D721Med (cell line): ENCODE results near the gene ZNF740.

Experiments used
- DNase-seq: peaks from one replicate; pipeline ENCODE4 v3.0.0; 2011; ENCODE audit warnings: low spot score; ENCODE audit not compliant: insufficient read length
- FAIRE-seq: peaks from 2 replicates; lab custom pipeline; 2011; peaks lifted over from hg19 to GRCh38; lab: Jason Lieb, UNC
- TF ChIP-seq, protein P1 (sequence below): IDR thresholded peaks from 2 replicates; pipeline ENCODE4 v1.5.1; 2012; ENCODE audit warnings: mild to moderate bottlenecking, control low read depth; ENCODE audit not compliant: insufficient read depth; ENCODE audit errors: missing control alignments

Gene ZNF740

GRCh38 chr12:53195516-53196420 is 15.2 kb downstream of the ZNF740 start:
- FAIRE-seq (no peak), DNase-seq (no peak)
- TF ChIP-seq, protein P1, sequence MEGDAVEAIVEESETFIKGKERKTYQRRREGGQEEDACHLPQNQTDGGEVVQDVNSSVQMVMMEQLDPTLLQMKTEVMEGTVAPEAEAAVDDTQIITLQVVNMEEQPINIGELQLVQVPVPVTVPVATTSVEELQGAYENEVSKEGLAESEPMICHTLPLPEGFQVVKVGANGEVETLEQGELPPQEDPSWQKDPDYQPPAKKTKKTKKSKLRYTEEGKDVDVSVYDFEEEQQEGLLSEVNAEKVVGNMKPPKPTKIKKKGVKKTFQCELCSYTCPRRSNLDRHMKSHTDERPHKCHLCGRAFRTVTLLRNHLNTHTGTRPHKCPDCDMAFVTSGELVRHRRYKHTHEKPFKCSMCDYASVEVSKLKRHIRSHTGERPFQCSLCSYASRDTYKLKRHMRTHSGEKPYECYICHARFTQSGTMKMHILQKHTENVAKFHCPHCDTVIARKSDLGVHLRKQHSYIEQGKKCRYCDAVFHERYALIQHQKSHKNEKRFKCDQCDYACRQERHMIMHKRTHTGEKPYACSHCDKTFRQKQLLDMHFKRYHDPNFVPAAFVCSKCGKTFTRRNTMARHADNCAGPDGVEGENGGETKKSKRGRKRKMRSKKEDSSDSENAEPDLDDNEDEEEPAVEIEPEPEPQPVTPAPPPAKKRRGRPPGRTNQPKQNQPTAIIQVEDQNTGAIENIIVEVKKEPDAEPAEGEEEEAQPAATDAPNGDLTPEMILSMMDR: no peak

DNA sequence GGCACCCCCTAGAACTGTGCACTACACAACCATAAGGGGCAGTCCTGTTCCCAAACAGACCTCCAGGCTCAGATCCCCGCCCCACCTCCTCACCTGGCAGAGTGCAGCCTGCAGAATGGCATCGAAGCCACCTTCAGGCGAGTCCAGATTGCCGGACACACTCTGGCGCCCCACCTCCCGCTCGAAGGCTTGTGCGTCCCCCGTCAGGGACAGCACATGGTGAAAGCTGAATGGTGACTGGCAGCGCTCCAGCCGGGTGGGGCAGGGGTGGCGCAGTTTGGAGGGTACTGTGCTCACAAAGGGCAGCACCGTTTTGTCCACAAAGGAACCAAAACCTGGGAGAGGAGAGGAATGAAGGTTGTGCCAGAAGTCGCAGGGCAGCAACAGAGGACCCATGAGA is 16.0 kb downstream of the ZNF740 start:
- TF ChIP-seq, protein P1: no peak
- DNase-seq (no peak), FAIRE-seq (no peak)

GRCh38 chr12:53197011-53197640 is 16.6 kb downstream of the ZNF740 start:
- FAIRE-seq: no peak

DNA sequence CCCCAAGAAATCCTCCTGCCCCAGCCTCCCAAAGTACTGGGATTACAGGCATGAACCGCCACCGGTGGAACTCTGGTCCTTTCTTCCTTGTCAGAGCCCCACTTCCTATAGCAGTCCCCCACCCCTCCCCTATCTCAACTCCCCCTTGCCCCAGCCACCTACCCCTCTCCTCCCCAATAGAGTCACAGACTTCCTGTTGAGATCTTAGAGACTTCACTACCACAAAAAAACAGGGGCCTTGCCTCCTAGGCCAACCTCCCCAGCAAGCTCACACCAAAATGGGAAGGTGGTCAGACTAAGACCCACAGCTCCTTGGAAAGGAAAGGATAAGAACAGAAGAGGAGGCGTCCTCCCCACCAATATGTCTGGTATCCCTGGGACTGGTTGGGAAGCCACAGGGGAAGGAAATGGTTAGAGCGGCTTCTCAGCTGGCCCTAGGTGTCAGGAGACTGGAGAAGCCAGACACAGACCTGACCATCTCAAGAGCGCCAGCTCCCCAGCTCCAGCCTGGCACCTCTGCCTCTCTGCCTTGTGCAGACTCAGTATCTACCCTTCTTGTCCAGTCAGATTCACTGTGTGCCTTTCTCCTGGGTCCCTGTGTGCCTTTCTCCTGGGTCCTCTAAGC is 18.1 kb downstream of the ZNF740 start:
- DNase-seq (no peak), FAIRE-seq (no peak)
- TF ChIP-seq, protein P1: no peak

More at GRCh38 chr12:53197011-53197640, 16.6 kb downstream of the ZNF740 start:
- TF ChIP-seq, protein P1: no peak
- DNase-seq: no peak

GRCh38 chr12:53199700-53200099 is 19.2 kb downstream of the ZNF740 start:
- TF ChIP-seq, protein P1: no peak
- FAIRE-seq (no peak), DNase-seq (no peak)

- TF ChIP-seq, protein P1: no peak
- no peak for DNase-seq
- no peak for FAIRE-seq
These were observed 19.6 kb downstream of the ZNF740 start for GRCh38 chr12:53200107-53200457.
